Keratinocyte (primary cell): ENCODE results near the gene TMEM233. TPM values are rescaled to one million over a fixed set of nuclear protein-coding genes. Genes with fewer than 3 reads are reported as not detected.

Experiments
- DNase-seq: peaks from one replicate; pipeline ENCODE4 v3.0.0-alpha.2; 2011; ENCODE audit warnings: low read depth, missing footprints, low spot score
- FAIRE-seq: peaks from 2 replicates; lab custom pipeline; 2011; peaks lifted over from hg19 to GRCh38; lab: Jason Lieb, UNC
- H2AFZ ChIP-seq: 2 replicates; pipeline ENCODE4 v1.6.0; 2012; ENCODE audit warnings: low read length, control low read depth, inconsistent platforms; ENCODE audit not compliant: control insufficient read depth
- H3K27ac ChIP-seq: 2 replicates; pipeline ENCODE4 v1.5.1; 2011; ENCODE audit warnings: low read length; ENCODE audit not compliant: control insufficient read depth, insufficient read depth
- H3K27me3 ChIP-seq: 3 replicates; pipeline ENCODE4 v1.6.0; 2011; ENCODE audit warnings: low read length; ENCODE audit not compliant: control insufficient read depth, insufficient read depth; ENCODE audit errors: extremely low read depth
- H3K36me3 ChIP-seq, 2 experiments: 2 replicates in 1 of 2; 3 replicates in 1 of 2; pipeline ENCODE4 v1.5.1; 2011; ENCODE audit warnings: low read length in 2 of 2, mild to moderate bottlenecking in 1 of 2; ENCODE audit not compliant: control insufficient read depth in 2 of 2, insufficient read depth in 2 of 2; ENCODE audit errors: extremely low read depth in 1 of 2
- H3K4me1 ChIP-seq: 3 replicates; pipeline ENCODE4 v1.5.1; 2011; ENCODE audit warnings: low read length; ENCODE audit not compliant: control insufficient read depth, insufficient read depth; ENCODE audit errors: extremely low read depth
- H3K4me2 ChIP-seq: 3 replicates; pipeline ENCODE4 v1.6.0; 2011; ENCODE audit warnings: low read depth, low read length; ENCODE audit not compliant: control insufficient read depth, insufficient read depth; ENCODE audit errors: extremely low read depth
- H3K4me3 ChIP-seq, 3 experiments: fragments of 200-600 bp in 1 of 3; sonication (generic) in 1 of 3; 2 replicates in 2 of 3; 3 replicates in 1 of 3; pipeline ENCODE4 v1.5.1; 2011 to 2016; ENCODE audit warnings: low read length in 3 of 3, mild to moderate bottlenecking in 3 of 3, control low read depth in 2 of 3, inconsistent platforms in 1 of 3, low read depth in 1 of 3, mixed read lengths in 1 of 3, mixed run types in 1 of 3, moderate library complexity in 1 of 3; ENCODE audit not compliant: control insufficient read depth in 2 of 3, insufficient read depth in 2 of 3; ENCODE audit errors: extremely low read depth in 1 of 3
- H3K79me2 ChIP-seq: 2 replicates; pipeline ENCODE4 v1.6.0; 2012; ENCODE audit warnings: low read length; ENCODE audit not compliant: control insufficient read depth, insufficient read depth
- H3K9ac ChIP-seq: 3 replicates; pipeline ENCODE4 v1.6.0; 2011; ENCODE audit warnings: low read length; ENCODE audit not compliant: control insufficient read depth, insufficient read depth; ENCODE audit errors: extremely low read depth
- H3K9me1 ChIP-seq: 3 replicates; pipeline ENCODE4 v1.6.0; 2011; ENCODE audit warnings: low read length; ENCODE audit not compliant: control insufficient read depth, insufficient read depth; ENCODE audit errors: extremely low read depth
- H3K9me3 ChIP-seq: 2 replicates; pipeline ENCODE4 v1.5.1; 2012; ENCODE audit warnings: low read depth, low read length; ENCODE audit not compliant: control insufficient read depth
- H4K20me1 ChIP-seq: 3 replicates; pipeline ENCODE4 v1.6.0; 2011; ENCODE audit warnings: low read length; ENCODE audit not compliant: control insufficient read depth, insufficient read depth; ENCODE audit errors: extremely low read depth
- EZH2 ChIP-seq: IDR thresholded peaks from one replicate; pipeline ENCODE4 v1.6.1; 2012; ENCODE audit warnings: inconsistent platforms, mild to moderate bottlenecking, low read length, moderate library complexity
- dilution Hi-C: fragments of 300-500 bp; cut with MboI; formaldehyde crosslinking; loops from one replicate; pipeline ENCODE4 v1.7.0; 2020; ENCODE audit warnings: low sequenced_read_pairs; ENCODE audit not compliant: extremely low pct_ligation_motif_present
- polyA plus RNA-seq, 5 experiments: library from polyadenylated mRNA; depleted of rRNA in 3 of 5; stranded (reverse) in 3 of 5; stranded (forward) in 1 of 5; unstranded in 1 of 5; fragments of >200 nt; gene quantifications; 1 replicate in 1 of 5; 2 replicates in 3 of 5; 3 replicates in 1 of 5; pipeline versions ENCODE4 v1.2.1 to v1.2.3, GENCODE V29; 2011 to 2012; ENCODE audit warnings: missing spikeins in 2 of 5, low read depth in 1 of 5, low replicate concordance in 1 of 5
- TF ChIP-seq, protein P1 (sequence below), 3 experiments: IDR thresholded peaks in 1 of 3; conservative IDR thresholded peaks in 1 of 3; optimal IDR thresholded peaks in 1 of 3; 2 replicates in 2 of 3; 3 replicates in 1 of 3; pipeline versions ENCODE3 to v1.5.1; 2011; ENCODE audit warnings: low read length in 3 of 3, mild to moderate bottlenecking in 3 of 3, moderate library complexity in 2 of 3, control low read depth in 1 of 3, inconsistent platforms in 1 of 3; ENCODE audit not compliant: insufficient read depth in 2 of 3; ENCODE audit errors: extremely low read depth in 1 of 3

Gene TMEM233
- polyA plus RNA-seq, 1 donor (not counting 4 experiments of a cell fraction or from before 2014, with no cell fraction given), result not detected

DNA sequence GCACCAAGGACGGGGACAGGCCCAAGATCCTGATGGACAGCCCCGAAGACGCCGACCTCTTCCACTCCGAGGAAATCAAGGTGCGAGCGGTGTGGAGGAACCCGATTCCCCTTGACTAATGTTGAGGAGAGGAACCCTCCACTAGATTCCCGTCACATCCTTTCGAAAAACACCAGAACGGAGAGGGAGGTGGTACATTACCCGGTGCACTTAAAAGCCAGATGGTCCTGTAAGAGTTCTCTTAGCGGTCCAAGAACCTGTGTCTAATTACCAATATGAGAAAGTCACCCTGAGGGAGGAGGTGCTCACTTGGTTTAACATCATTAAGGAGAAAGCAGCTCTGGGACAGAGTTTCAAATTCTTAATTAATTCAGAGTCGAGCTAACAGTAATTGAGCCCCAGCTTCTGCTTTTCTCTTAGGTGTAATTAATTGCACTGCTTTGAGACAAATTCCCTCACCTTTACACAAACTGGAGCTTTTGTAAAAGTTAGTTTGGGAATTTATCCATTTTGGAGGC is 74.8 kb downstream of the TMEM233 start:
- H2AFZ ChIP-seq, result peak overlapping the region; percentile 86
- H3K4me3 ChIP-seq, result peak overlapping the region; percentile 84 to 96 (median 85)
- H4K20me1 ChIP-seq, result no peaks in the 10 kb centered on the region
- peak overlapping the region; percentile 79 for H3K4me2 ChIP-seq
- no peak for FAIRE-seq
- peak overlapping the region; percentile 87 for H3K27ac ChIP-seq
- DNase-seq, result no peak
- no peaks in the 10 kb centered on the region for H3K9me3 ChIP-seq
- peaks cover 23% of the 10 kb centered on the region for H3K79me2 ChIP-seq
- H3K9ac ChIP-seq, result peak overlapping the region; percentile 93
- peaks cover 20% of the 10 kb centered on the region for H3K4me1 ChIP-seq
- peaks cover 7 to 14% of the 10 kb centered on the region in 2 experiments for H3K36me3 ChIP-seq
- no peaks in the 10 kb centered on the region for H3K27me3 ChIP-seq
- H3K9me1 ChIP-seq, result no peaks in the 10 kb centered on the region
- dilution Hi-C loops, result no loop called here
- TF ChIP-seq, protein P1, sequence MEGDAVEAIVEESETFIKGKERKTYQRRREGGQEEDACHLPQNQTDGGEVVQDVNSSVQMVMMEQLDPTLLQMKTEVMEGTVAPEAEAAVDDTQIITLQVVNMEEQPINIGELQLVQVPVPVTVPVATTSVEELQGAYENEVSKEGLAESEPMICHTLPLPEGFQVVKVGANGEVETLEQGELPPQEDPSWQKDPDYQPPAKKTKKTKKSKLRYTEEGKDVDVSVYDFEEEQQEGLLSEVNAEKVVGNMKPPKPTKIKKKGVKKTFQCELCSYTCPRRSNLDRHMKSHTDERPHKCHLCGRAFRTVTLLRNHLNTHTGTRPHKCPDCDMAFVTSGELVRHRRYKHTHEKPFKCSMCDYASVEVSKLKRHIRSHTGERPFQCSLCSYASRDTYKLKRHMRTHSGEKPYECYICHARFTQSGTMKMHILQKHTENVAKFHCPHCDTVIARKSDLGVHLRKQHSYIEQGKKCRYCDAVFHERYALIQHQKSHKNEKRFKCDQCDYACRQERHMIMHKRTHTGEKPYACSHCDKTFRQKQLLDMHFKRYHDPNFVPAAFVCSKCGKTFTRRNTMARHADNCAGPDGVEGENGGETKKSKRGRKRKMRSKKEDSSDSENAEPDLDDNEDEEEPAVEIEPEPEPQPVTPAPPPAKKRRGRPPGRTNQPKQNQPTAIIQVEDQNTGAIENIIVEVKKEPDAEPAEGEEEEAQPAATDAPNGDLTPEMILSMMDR (optimal IDR thresholded peaks at IDR 0.05 in 1 of 3, IDR thresholded peaks at IDR 0.05 in 1 of 3, conservative IDR thresholded peaks at IDR 0.05 in 1 of 3; ENCODE audit: extremely low read depth in 1 of 3, insufficient read depth in 2 of 3, low read length in 3 of 3), result no peak
- TF ChIP-seq EZH2, result no peak

DNA sequence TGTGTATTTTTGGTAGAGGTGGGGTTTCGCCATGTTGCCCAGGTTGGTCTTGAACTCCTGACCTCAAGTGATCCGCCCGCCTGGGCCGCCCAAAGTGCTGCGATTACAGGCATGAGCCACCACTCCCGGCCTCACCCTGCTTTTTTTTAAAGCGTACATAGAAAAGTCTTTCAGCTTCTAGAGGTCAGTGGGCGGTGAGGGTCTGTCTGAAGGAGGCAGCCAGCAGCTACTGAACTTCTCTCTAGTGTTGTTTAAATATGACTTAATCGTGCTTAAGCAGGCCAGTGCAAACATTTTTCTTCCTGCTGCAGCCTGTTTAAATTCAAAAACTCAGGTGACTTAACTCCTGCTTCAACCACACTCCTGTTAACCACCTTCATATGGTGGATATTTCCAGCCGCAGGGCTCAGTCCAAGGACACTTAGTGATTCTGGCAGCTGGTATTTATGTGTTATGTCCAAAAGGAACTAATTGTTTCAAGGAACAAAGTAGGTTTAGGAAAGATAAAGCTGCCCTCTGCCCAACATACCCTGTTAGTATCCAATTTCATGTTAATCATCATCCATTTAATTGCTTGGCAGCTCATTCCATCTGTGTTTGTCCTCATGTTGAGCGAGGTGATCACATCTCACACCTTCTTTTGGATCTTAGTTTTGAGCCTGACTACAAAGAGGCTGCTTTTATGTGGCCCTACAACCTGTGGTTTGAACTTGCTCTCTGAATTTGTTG is 76.3 kb downstream of the TMEM233 start:
- peaks cover 23% of the 10 kb centered on the region for H3K79me2 ChIP-seq
- no peak for FAIRE-seq
- dilution Hi-C loops, result no loop called here
- no peaks in the 10 kb centered on the region for H3K9me1 ChIP-seq
- H3K4me1 ChIP-seq, result peaks cover 20% of the 10 kb centered on the region
- no peaks in the 10 kb centered on the region for H3K27me3 ChIP-seq
- H3K9me3 ChIP-seq, result no peaks in the 10 kb centered on the region
- H3K27ac ChIP-seq, result peak overlapping the region; percentile 37
- H2AFZ ChIP-seq, result no peak overlapping the region
- peak overlapping the region in 2 of 3 experiments; percentile 22 to 27 for H3K4me3 ChIP-seq
- no peak for TF ChIP-seq EZH2
- TF ChIP-seq, protein P1 (optimal IDR thresholded peaks at IDR 0.05 in 1 of 3, IDR thresholded peaks at IDR 0.05 in 1 of 3, conservative IDR thresholded peaks at IDR 0.05 in 1 of 3; ENCODE audit: extremely low read depth in 1 of 3, insufficient read depth in 2 of 3, low read length in 3 of 3), result no peak
- peak overlapping the region; percentile 50 for H3K4me2 ChIP-seq
- H3K9ac ChIP-seq, result peak overlapping the region; percentile 42
- peaks cover 15 to 27% of the 10 kb centered on the region in 2 experiments for H3K36me3 ChIP-seq
- DNase-seq, result peak; percentile 28
- H4K20me1 ChIP-seq, result no peaks in the 10 kb centered on the region
